IMR-90 (cell line): ENCODE data around the gene XRCC5. TPM values are rescaled to one million over a fixed set of nuclear protein-coding genes. Genes with fewer than 3 reads are reported as not detected.
A peak's percentile ranks its signal among the peaks of the same experiment; 100 is the strongest.

Experiments used
- ATAC-seq: fragments of 200-7000 bp; cut with Tn5 transposase; 2 replicates; pipeline ENCODE4 v1.9.1; 2020; ENCODE audit warnings: low read depth, mild to moderate bottlenecking, moderate library complexity
- BruUV-seq: library from RNA; stranded (reverse); fragments of 400-500 nt; replicated peaks from 2 replicates; lab custom pipeline; 2021; lab: Mats Ljungman, UMichigan
- CTCF ChIA-PET: fragments of 300-600 bp; formaldehyde crosslinking; extraction: SDS; loops from one replicate; lab custom pipeline; 2021; ENCODE audit warnings: antibody characterized with exemption; lab: Yijun Ruan, JAX
- POLR2A ChIA-PET: fragments of 300-600 bp; sonication (Branson Sonifier 250); formaldehyde crosslinking; loops from one replicate; lab custom pipeline; 2022; ENCODE audit warnings: antibody characterized with exemption; ENCODE audit not compliant: unreplicated experiment; lab: Charles Lee
- DNase-seq: peaks from one replicate; pipeline ENCODE4 v3.0.0; 2013
- H2AFZ ChIP-seq: replicated peaks from 2 replicates; pipeline ENCODE3; 2013; ENCODE audit warnings: low read length, mild to moderate bottlenecking; ENCODE audit not compliant: poor library complexity
- H2AK5ac ChIP-seq: 2 replicates; pipeline ENCODE4 v1.6.1; 2013; ENCODE audit warnings: low read depth, low read length, inconsistent platforms
- H2AK9ac ChIP-seq: replicated peaks from 2 replicates; pipeline ENCODE3; 2013; ENCODE audit warnings: mild to moderate bottlenecking, low read depth, low read length, moderate library complexity; ENCODE audit not compliant: poor library complexity
- H2BK120ac ChIP-seq: 2 replicates; pipeline ENCODE4 v1.6.1; 2013; ENCODE audit warnings: low read depth, low read length, inconsistent platforms
- H2BK15ac ChIP-seq: 3 replicates; pipeline ENCODE4 v1.6.1; 2013; ENCODE audit warnings: low read depth, low read length, inconsistent platforms
- H2BK20ac ChIP-seq: 2 replicates; pipeline ENCODE4 v1.6.1; 2013; ENCODE audit warnings: low read depth, mild to moderate bottlenecking, inconsistent platforms, low read length, moderate library complexity
- H2BK5ac ChIP-seq: 2 replicates; pipeline ENCODE4 v1.6.1; 2013; ENCODE audit warnings: mild to moderate bottlenecking, low read depth, low read length, inconsistent platforms; ENCODE audit not compliant: poor library complexity, severe bottlenecking
- H3K14ac ChIP-seq: replicated peaks from 2 replicates; pipeline ENCODE4 v1.6.1; 2013; ENCODE audit warnings: low read depth, low read length, inconsistent platforms
- H3K18ac ChIP-seq: 2 replicates; pipeline ENCODE4 v1.6.1; 2013; ENCODE audit warnings: low read depth, low read length, control low read depth
- H3K23ac ChIP-seq: 2 replicates; pipeline ENCODE4 v1.6.1; 2013; ENCODE audit warnings: low read depth, low read length, inconsistent platforms
- H3K27ac ChIP-seq: 2 replicates; pipeline ENCODE4 v1.5.1; 2013; ENCODE audit warnings: mild to moderate bottlenecking, control low read depth, low read length; ENCODE audit not compliant: insufficient read depth
- H3K27me3 ChIP-seq: 2 replicates; pipeline ENCODE4 v1.6.1; 2013; ENCODE audit warnings: low read length; ENCODE audit not compliant: control insufficient read depth, insufficient read depth
- H3K36me3 ChIP-seq: 2 replicates; pipeline ENCODE4 v1.6.1; 2013; ENCODE audit warnings: low read length, mixed read lengths; ENCODE audit not compliant: control insufficient read depth, insufficient read depth
- H3K4ac ChIP-seq: 2 replicates; pipeline ENCODE4 v1.6.1; 2013; ENCODE audit warnings: low read depth, low read length, inconsistent platforms
- H3K4me1 ChIP-seq: 2 replicates; pipeline ENCODE4 v1.6.1; 2013; ENCODE audit warnings: low read length, mixed read lengths; ENCODE audit not compliant: control insufficient read depth, insufficient read depth
- H3K4me2 ChIP-seq: 2 replicates; pipeline ENCODE4 v1.6.1; 2013; ENCODE audit warnings: low read depth, mild to moderate bottlenecking, control low read depth, low read length, moderate library complexity
- H3K4me3 ChIP-seq: 2 replicates; pipeline ENCODE4 v1.5.1; 2013; ENCODE audit warnings: low read depth, mild to moderate bottlenecking, control low read depth, low read length, moderate library complexity; ENCODE audit not compliant: insufficient read depth
- H3K56ac ChIP-seq: 2 replicates; pipeline ENCODE4 v1.6.1; 2013; ENCODE audit warnings: low read length, inconsistent platforms; ENCODE audit not compliant: insufficient read depth; ENCODE audit errors: extremely low read depth
- H3K79me1 ChIP-seq, 2 experiments: 2 replicates each; pipeline ENCODE4 v1.6.1; 2013; ENCODE audit warnings: low read length in 2 of 2, inconsistent platforms in 1 of 2, low read depth in 1 of 2
- H3K9ac ChIP-seq: 2 replicates; pipeline ENCODE4 v1.6.1; 2013; ENCODE audit warnings: low read depth, low read length, control low read depth
- H3K9me1 ChIP-seq: 2 replicates; pipeline ENCODE4 v1.6.1; 2013; ENCODE audit warnings: low read length, inconsistent platforms; ENCODE audit not compliant: insufficient read depth
- H3K9me3 ChIP-seq: 2 replicates; pipeline ENCODE4 v1.6.1; 2013; ENCODE audit warnings: low read length; ENCODE audit not compliant: control insufficient read depth, insufficient read depth
- H4K20me1 ChIP-seq: 2 replicates; pipeline ENCODE4 v1.6.1; 2013; ENCODE audit warnings: low read length, inconsistent platforms; ENCODE audit not compliant: insufficient read depth
- H4K5ac ChIP-seq: 2 replicates; pipeline ENCODE4 v1.6.1; 2013; ENCODE audit warnings: mild to moderate bottlenecking, low read depth, low read length, control low read depth
- H4K8ac ChIP-seq, 2 experiments: 2 replicates each; pipeline ENCODE4 v1.6.1; 2013; ENCODE audit warnings: low read depth in 2 of 2, low read length in 2 of 2, control low read depth in 1 of 2, inconsistent platforms in 1 of 2
- H4K91ac ChIP-seq: 2 replicates; pipeline ENCODE4 v1.6.1; 2013; ENCODE audit warnings: low read depth, low read length, inconsistent platforms; ENCODE audit not compliant: insufficient read depth
- BHLHE40 ChIP-seq: fragments of 150-350 bp; IDR thresholded peaks from 2 replicates; pipeline ENCODE4 v1.6.1; 2016; ENCODE audit warnings: mild to moderate bottlenecking, low read depth, low read length
- CEBPB ChIP-seq: IDR thresholded peaks from 2 replicates; pipeline ENCODE4 v1.6.1; 2012; ENCODE audit warnings: low read depth, low read length, improper control_type of control experiment
- CHD1 ChIP-seq: IDR thresholded peaks from 2 replicates; pipeline ENCODE4 v1.6.1; 2012; ENCODE audit warnings: low read depth, low read length, improper control_type of control experiment
- CTCF ChIP-seq: conservative IDR thresholded peaks from 2 replicates; pipeline ENCODE4 v1.5.1; 2012; ENCODE audit warnings: mild to moderate bottlenecking, low read depth, low read length, improper control_type of control experiment
- FOS ChIP-seq: fragments of 150-350 bp; IDR thresholded peaks from 2 replicates; pipeline ENCODE4 v1.6.1; 2016; ENCODE audit warnings: low read depth, low read length
- MAFK ChIP-seq: IDR thresholded peaks from 2 replicates; pipeline ENCODE4 v1.6.1; 2012; ENCODE audit warnings: low read depth, low read length, improper control_type of control experiment
- MAZ ChIP-seq: IDR thresholded peaks from 2 replicates; pipeline ENCODE4 v1.6.1; 2012; ENCODE audit warnings: low read depth, mild to moderate bottlenecking, low read length, improper control_type of control experiment, moderate library complexity, borderline replicate concordance
- MXI1 ChIP-seq: IDR thresholded peaks from 2 replicates; pipeline ENCODE4 v1.6.1; 2012; ENCODE audit warnings: low read depth, mild to moderate bottlenecking, low read length, moderate library complexity, borderline replicate concordance
- NFE2L2 ChIP-seq: fragments of 150-350 bp; IDR thresholded peaks from 2 replicates; pipeline ENCODE4 v1.6.1; 2016; ENCODE audit warnings: low read depth, mild to moderate bottlenecking, low read length
- WGBS, 2 experiments: methylation state at CpG; one replicate each; pipeline versions ENCODE4 v1.1.5 to v1.1.7; 2013; ENCODE audit warnings: missing lambda C conversion rate in 2 of 2; ENCODE audit not compliant: insufficient read length in 1 of 2; ENCODE audit errors: extremely low coverage in 2 of 2; 5-methylcytosine and 5-hydroxymethylcytosine counted together
- dilution Hi-C: fragments of 300-500 bp; cut with HindIII; formaldehyde crosslinking; loops from one replicate; pipeline ENCODE4 v1.14.3; 2018; ENCODE audit warnings: low sequenced_read_pairs; ENCODE audit not compliant: unreplicated experiment
- in situ Hi-C: fragments of 300-500 bp; cut with MboI; formaldehyde crosslinking; loops from 3 replicates; pipeline ENCODE4 v1.14.3; 2019; ENCODE audit warnings: low sequenced_read_pairs, inconsistent platforms, mixed read lengths
- intact Hi-C: fragments of 100-400 bp; cut with micrococcal nuclease; formaldehyde crosslinking; loops from 2 replicates; pipeline ENCODE4 v1.10.0; 2022
- polyA plus RNA-seq, 3 experiments: library from polyadenylated mRNA; depleted of rRNA; stranded (reverse); fragments of >200 nt; gene quantifications; 2 replicates each; pipeline ENCODE4 v1.2.3, GENCODE V29; 2012; ENCODE audit warnings: low replicate concordance in 1 of 3
- total RNA-seq: library from RNA; depleted of rRNA; stranded (reverse); fragments of >200 nt; gene quantifications from 2 replicates; pipeline ENCODE4 v1.2.3, GENCODE V29; 2012
- TF ChIP-seq, protein P1 (sequence below): fragments of 150-350 bp; IDR thresholded peaks from 2 replicates; pipeline ENCODE4 v1.6.1; 2017; ENCODE audit warnings: mild to moderate bottlenecking, antibody characterized with exemption, low read length, low read depth

XRCC5 gene
- total and polyA plus RNA-seq, 2 of the 4 experiments (the other 2 are of a cell fraction): 144 to 509 TPM

GRCh38 chr2:216066230-216066629 is 42.9 kb upstream of the XRCC5 start:
- Histone ChIP-seq H2AK9ac (no peak overlapping the region), H2BK120ac (no peak overlapping the region), H4K5ac (no peak overlapping the region), H3K9me1 (no peaks in the 10 kb centered on the region), H3K18ac (no peak overlapping the region), H3K9me3 (no peaks in the 10 kb centered on the region), H3K4ac (no peak overlapping the region), H3K27ac (no peak overlapping the region), H3K27me3 (no peaks in the 10 kb centered on the region), H4K91ac (no peak overlapping the region), H3K23ac (no peak overlapping the region), H4K20me1 (no peaks in the 10 kb centered on the region), H3K4me3 (no peak overlapping the region), H3K9ac (no peak overlapping the region), H2AFZ (peak overlapping the region; percentile 64), H3K36me3 (no peaks in the 10 kb centered on the region), H2AK5ac (no peak overlapping the region), H3K4me2 (no peak overlapping the region), H3K56ac (no peak overlapping the region), H3K14ac (no peak overlapping the region), H2BK15ac (no peak overlapping the region), H3K79me1 (no peaks in the 10 kb centered on the region), H2BK20ac (no peak overlapping the region), H4K8ac (no peak overlapping the region), H2BK5ac (no peak overlapping the region), H3K4me1 (no peaks in the 10 kb centered on the region)
- peak; percentile 93 for ATAC-seq
- intact Hi-C loops (no loop called here), dilution Hi-C loops (no loop called here), in situ Hi-C loops (no loop called here)
- no CpG with 5 or more reads among the region's 5 CpGs for WGBS, 2 experiments
- DNase-seq: peak; percentile 84
- ChIA-PET CTCF (no interaction called here), POLR2A (no interaction called here)
- TF ChIP-seq BHLHE40 (peak; percentile 70), NFE2L2 (no peak), MXI1 (no peak), FOS (no peak; the same call in 1 of the 2 replicates), CHD1 (no peak), CTCF (no peak), CEBPB (peak; percentile 43; the same call in 1 of the 2 replicates), MAFK (no peak), MAZ (no peak)
- TF ChIP-seq, protein P1, sequence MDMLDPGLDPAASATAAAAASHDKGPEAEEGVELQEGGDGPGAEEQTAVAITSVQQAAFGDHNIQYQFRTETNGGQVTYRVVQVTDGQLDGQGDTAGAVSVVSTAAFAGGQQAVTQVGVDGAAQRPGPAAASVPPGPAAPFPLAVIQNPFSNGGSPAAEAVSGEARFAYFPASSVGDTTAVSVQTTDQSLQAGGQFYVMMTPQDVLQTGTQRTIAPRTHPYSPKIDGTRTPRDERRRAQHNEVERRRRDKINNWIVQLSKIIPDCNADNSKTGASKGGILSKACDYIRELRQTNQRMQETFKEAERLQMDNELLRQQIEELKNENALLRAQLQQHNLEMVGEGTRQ: no peak
- no TSS peak for BruUV-seq
